AG09309 (cell line): ENCODE data around the gene HSPB9.

Source experiments
- DNase-seq: peaks from one replicate; pipeline ENCODE4 v3.0.0-alpha.2; 2010; ENCODE audit warnings: low read depth
- H3K4me3 ChIP-seq: 2 replicates; pipeline ENCODE4 v1.5.1; 2011; ENCODE audit warnings: mild to moderate bottlenecking, low read depth, low read length, moderate library complexity; ENCODE audit not compliant: control insufficient read depth
- CTCF ChIP-seq: IDR thresholded peaks from 2 replicates; pipeline ENCODE4 v1.5.1; 2011; ENCODE audit warnings: mild to moderate bottlenecking, low read depth, low read length, inconsistent platforms; ENCODE audit not compliant: insufficient read depth, control insufficient read depth; ENCODE audit errors: missing control alignments

Gene HSPB9

GRCh38 chr17:42116705-42117396 lies 5.8 kb upstream of the HSPB9 start:
- H3K4me3 ChIP-seq = no peak overlapping the region
- DNase-seq = peak; percentile 44
- peak; percentile 89 for TF ChIP-seq CTCF

- DNase-seq = no peak
- no peak for TF ChIP-seq CTCF
- H3K4me3 ChIP-seq = no peak overlapping the region
Measured at GRCh38 chr17:42117397-42118125, 5.0 kb upstream of the HSPB9 start.

- DNase-seq = no peak
- no peak for TF ChIP-seq CTCF
- no peak overlapping the region for H3K4me3 ChIP-seq
Measured at GRCh38 chr17:42118126-42118510, 4.5 kb upstream of the HSPB9 start.

GRCh38 chr17:42118545-42118944 lies 4.1 kb upstream of the HSPB9 start:
- H3K4me3 ChIP-seq = no peak overlapping the region
- TF ChIP-seq CTCF = peak; percentile 62
- no peak for DNase-seq

GRCh38 chr17:42119301-42119700 lies 3.3 kb upstream of the HSPB9 start:
- no peak for TF ChIP-seq CTCF
- DNase-seq = no peak
- H3K4me3 ChIP-seq = no peak overlapping the region

- no peak for TF ChIP-seq CTCF
- DNase-seq = no peak
- H3K4me3 ChIP-seq = peak overlapping the region; percentile 68
Measured at GRCh38 chr17:42120161-42120769, 2.3 kb upstream of the HSPB9 start.
